SK-N-SH treated with all-trans-retinoic acid at 6 μM for 48 hours (cell line): ENCODE measurements around the gene USP30.

Source experiments
- ARNTL ChIP-seq: fragments of 450-650 bp; formaldehyde crosslinking; IDR thresholded peaks from 2 replicates; pipeline ENCODE4 v1.5.0; 2020; ENCODE audit warnings: low read depth, mild to moderate bottlenecking, moderate library complexity, borderline replicate concordance
- BACH2 ChIP-seq: fragments of 250-450 bp; sonication (Bioruptor Pico); IDR thresholded peaks from 2 replicates; pipeline ENCODE4 v1.9.0; 2021; ENCODE audit warnings: mild to moderate bottlenecking, borderline replicate concordance
- CSDC2 ChIP-seq: fragments of 250-450 bp; sonication (Bioruptor Pico); IDR thresholded peaks from 2 replicates; pipeline ENCODE4 v1.5.0; 2020; ENCODE audit warnings: mild to moderate bottlenecking, moderate library complexity
- GLIS3 ChIP-seq: fragments of 250-450 bp; sonication (Bioruptor Pico); IDR thresholded peaks from 2 replicates; pipeline ENCODE4 v1.5.0; 2020; ENCODE audit warnings: mild to moderate bottlenecking, moderate library complexity
- PPARA ChIP-seq: fragments of 250-450 bp; sonication (Bioruptor Pico); IDR thresholded peaks from 2 replicates; pipeline ENCODE4 v1.5.0; 2020; ENCODE audit warnings: mild to moderate bottlenecking, borderline replicate concordance
- RARB ChIP-seq: fragments of 250-450 bp; sonication (Bioruptor Pico); IDR thresholded peaks from 2 replicates; pipeline ENCODE4 v1.8.0; 2021; ENCODE audit warnings: mild to moderate bottlenecking, moderate library complexity
- SNAI2 ChIP-seq: fragments of 250-450 bp; sonication (Bioruptor Pico); IDR thresholded peaks from 2 replicates; pipeline ENCODE4 v1.5.0; 2020; ENCODE audit warnings: mild to moderate bottlenecking, moderate library complexity
- TOX ChIP-seq: fragments of 250-450 bp; sonication (Bioruptor Pico); IDR thresholded peaks from 2 replicates; pipeline ENCODE4 v1.8.0; 2021; ENCODE audit warnings: mild to moderate bottlenecking, moderate library complexity, borderline replicate concordance
- ZC3H10 ChIP-seq: fragments of 250-450 bp; sonication (Bioruptor Pico); IDR thresholded peaks from 2 replicates; pipeline ENCODE4 v1.5.1; 2021; ENCODE audit warnings: mild to moderate bottlenecking, moderate library complexity
- ZFP3 ChIP-seq: fragments of 250-450 bp; sonication (Bioruptor Pico); IDR thresholded peaks from 2 replicates; pipeline ENCODE4 v1.5.0; 2020; ENCODE audit warnings: mild to moderate bottlenecking, moderate library complexity
- ZFP30 ChIP-seq: fragments of 450-650 bp; formaldehyde crosslinking; IDR thresholded peaks from 2 replicates; pipeline ENCODE4 v1.5.0; 2022; ENCODE audit warnings: mild to moderate bottlenecking, moderate library complexity
- ZNF8 ChIP-seq: fragments of 450-650 bp; formaldehyde crosslinking; IDR thresholded peaks from 2 replicates; pipeline ENCODE4 v1.5.0; 2020; ENCODE audit warnings: mild to moderate bottlenecking, moderate library complexity
- TF ChIP-seq, protein P1 (sequence below): fragments of 250-450 bp; sonication (Bioruptor Pico); IDR thresholded peaks from 2 replicates; pipeline ENCODE4 v1.5.1; 2020; ENCODE audit warnings: low read depth, mild to moderate bottlenecking, moderate library complexity
- TF ChIP-seq, protein P2 (sequence below): fragments of 250-450 bp; sonication (Bioruptor Pico); IDR thresholded peaks from 2 replicates; pipeline ENCODE4 v1.8.0; 2020; ENCODE audit warnings: mild to moderate bottlenecking, moderate library complexity, borderline replicate concordance

DNA sequence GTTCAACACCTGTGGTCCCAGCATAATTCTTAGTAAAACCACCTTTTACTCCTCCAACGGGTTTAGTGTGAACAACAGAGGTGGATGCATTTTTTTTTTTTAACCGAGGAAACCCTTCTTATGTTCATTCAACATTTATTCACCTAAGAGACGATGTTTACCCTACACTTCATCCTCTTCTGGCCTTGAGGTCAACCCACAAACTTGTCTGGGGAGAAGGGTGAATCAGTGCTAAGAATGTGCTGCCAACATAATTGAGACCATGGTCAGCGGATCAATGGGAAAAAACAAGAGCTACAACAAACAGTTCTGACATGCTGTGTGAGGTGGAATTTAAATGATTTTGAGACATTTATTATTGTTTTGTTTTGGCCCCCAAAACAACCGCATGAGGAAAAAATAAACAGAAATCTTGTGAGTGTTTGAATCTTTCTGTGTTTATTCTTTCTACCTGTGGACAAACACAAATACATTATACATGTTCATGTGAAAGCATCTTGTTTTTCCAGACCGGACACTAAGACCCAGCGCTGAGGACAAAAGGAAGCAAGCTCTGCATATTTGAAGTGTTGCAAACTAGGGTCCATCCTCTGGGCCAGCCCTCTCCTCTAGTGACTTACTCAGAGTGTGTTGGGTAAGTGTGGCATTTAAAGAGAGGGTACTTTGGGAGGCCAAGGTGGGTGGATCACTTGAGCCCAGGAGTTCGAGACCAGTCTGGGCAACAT is 5.1 kb upstream of the USP30 start:
- TF ChIP-seq ZNF8 (no peak), ZFP30 (CRISPR knock-in tag) (no peak), GLIS3 (CRISPR knock-in tag) (no peak), ZC3H10 (CRISPR knock-in tag) (no peak), BACH2 (no peak), RARB (CRISPR knock-in tag) (no peak), PPARA (CRISPR knock-in tag) (no peak), ZFP3 (CRISPR knock-in tag) (no peak), CSDC2 (CRISPR knock-in tag) (no peak), TOX (CRISPR knock-in tag) (no peak), SNAI2 (CRISPR knock-in tag) (no peak), ARNTL (no peak)
- TF ChIP-seq, protein P1, sequence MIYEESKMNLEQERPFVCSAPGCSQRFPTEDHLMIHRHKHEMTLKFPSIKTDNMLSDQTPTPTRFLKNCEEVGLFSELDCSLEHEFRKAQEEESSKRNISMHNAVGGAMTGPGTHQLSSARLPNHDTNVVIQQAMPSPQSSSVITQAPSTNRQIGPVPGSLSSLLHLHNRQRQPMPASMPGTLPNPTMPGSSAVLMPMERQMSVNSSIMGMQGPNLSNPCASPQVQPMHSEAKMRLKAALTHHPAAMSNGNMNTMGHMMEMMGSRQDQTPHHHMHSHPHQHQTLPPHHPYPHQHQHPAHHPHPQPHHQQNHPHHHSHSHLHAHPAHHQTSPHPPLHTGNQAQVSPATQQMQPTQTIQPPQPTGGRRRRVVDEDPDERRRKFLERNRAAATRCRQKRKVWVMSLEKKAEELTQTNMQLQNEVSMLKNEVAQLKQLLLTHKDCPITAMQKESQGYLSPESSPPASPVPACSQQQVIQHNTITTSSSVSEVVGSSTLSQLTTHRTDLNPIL: no peak
- TF ChIP-seq, protein P2, sequence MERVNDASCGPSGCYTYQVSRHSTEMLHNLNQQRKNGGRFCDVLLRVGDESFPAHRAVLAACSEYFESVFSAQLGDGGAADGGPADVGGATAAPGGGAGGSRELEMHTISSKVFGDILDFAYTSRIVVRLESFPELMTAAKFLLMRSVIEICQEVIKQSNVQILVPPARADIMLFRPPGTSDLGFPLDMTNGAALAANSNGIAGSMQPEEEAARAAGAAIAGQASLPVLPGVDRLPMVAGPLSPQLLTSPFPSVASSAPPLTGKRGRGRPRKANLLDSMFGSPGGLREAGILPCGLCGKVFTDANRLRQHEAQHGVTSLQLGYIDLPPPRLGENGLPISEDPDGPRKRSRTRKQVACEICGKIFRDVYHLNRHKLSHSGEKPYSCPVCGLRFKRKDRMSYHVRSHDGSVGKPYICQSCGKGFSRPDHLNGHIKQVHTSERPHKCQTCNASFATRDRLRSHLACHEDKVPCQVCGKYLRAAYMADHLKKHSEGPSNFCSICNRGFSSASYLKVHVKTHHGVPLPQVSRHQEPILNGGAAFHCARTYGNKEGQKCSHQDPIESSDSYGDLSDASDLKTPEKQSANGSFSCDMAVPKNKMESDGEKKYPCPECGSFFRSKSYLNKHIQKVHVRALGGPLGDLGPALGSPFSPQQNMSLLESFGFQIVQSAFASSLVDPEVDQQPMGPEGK (CRISPR knock-in tag): no peak
